GM03348 (cell line): ENCODE measurements around the gene ZSCAN20.

Source experiments
- DNase-seq: peaks from one replicate; pipeline ENCODE4 v3.0.0; 2012; ENCODE audit warnings: low spot score

ZSCAN20 gene

GRCh38 chr1:33535334-33535733 lies 62.9 kb downstream of the ZSCAN20 start:
- DNase-seq: no peak

- no peak for DNase-seq
Observed at GRCh38 chr1:33537885-33538284, 65.4 kb downstream of the ZSCAN20 start.

- no peak for DNase-seq
Observed at GRCh38 chr1:33541966-33542365, 69.5 kb downstream of the ZSCAN20 start.
